Fibroblast of lung (primary cell): ENCODE data around the gene MISP. TPM values are rescaled to one million over a fixed set of nuclear protein-coding genes. Genes with fewer than 3 reads are reported as not detected.

Experiments used
- DNase-seq, 2 donors: peaks; one replicate each; pipeline versions ENCODE4 v3.0.0 to v3.0.0-alpha.2; 2010; ENCODE audit warnings: low read depth in 2 of 2
- H2AFZ ChIP-seq: 2 replicates; pipeline ENCODE4 v1.5.1; 2012; ENCODE audit warnings: low read length, control low read depth, inconsistent platforms
- H3K27ac ChIP-seq: 2 replicates; pipeline ENCODE4 v1.5.1; 2011; ENCODE audit warnings: low read length, control low read depth; ENCODE audit not compliant: insufficient read depth
- H3K27me3 ChIP-seq: 2 replicates; pipeline ENCODE4 v1.5.1; 2011; ENCODE audit warnings: mild to moderate bottlenecking, low read length; ENCODE audit not compliant: control insufficient read depth, insufficient read depth
- H3K36me3 ChIP-seq: 2 replicates; pipeline ENCODE4 v1.5.1; 2011; ENCODE audit warnings: low read length; ENCODE audit not compliant: control insufficient read depth, insufficient read depth
- H3K4me1 ChIP-seq: 2 replicates; pipeline ENCODE4 v1.5.1; 2011; ENCODE audit warnings: low read length; ENCODE audit not compliant: control insufficient read depth, insufficient read depth; ENCODE audit errors: extremely low read depth
- H3K4me2 ChIP-seq: 2 replicates; pipeline ENCODE4 v1.5.1; 2011; ENCODE audit warnings: low read length, control low read depth; ENCODE audit not compliant: insufficient read depth; ENCODE audit errors: extremely low read depth
- H3K4me3 ChIP-seq, 4 experiments: fragments of 200-600 bp in 1 of 4; sonication (generic) in 1 of 4; replicated peaks in 1 of 4; 2 replicates each; pipeline ENCODE4 v1.5.1; 2011 to 2016; ENCODE audit warnings: low read length in 4 of 4, low read depth in 3 of 4, mild to moderate bottlenecking in 3 of 4, control low read depth in 2 of 4, inconsistent platforms in 1 of 4, mixed read lengths in 1 of 4; ENCODE audit not compliant: insufficient read depth in 1 of 4; ENCODE audit errors: control extremely low read depth in 1 of 4
- H3K79me2 ChIP-seq: 2 replicates; pipeline ENCODE4 v1.5.1; 2012; ENCODE audit warnings: mild to moderate bottlenecking, low read length, inconsistent platforms; ENCODE audit not compliant: control insufficient read depth, insufficient read depth
- H3K9ac ChIP-seq: 2 replicates; pipeline ENCODE4 v1.5.1; 2011; ENCODE audit warnings: mild to moderate bottlenecking, low read length, control low read depth; ENCODE audit not compliant: insufficient read depth
- H3K9me3 ChIP-seq: 2 replicates; pipeline ENCODE4 v1.5.1; 2012; ENCODE audit warnings: low read depth, low read length; ENCODE audit not compliant: control insufficient read depth, insufficient read depth
- H4K20me1 ChIP-seq: 2 replicates; pipeline ENCODE4 v1.5.1; 2011; ENCODE audit warnings: low read length; ENCODE audit not compliant: control insufficient read depth, insufficient read depth; ENCODE audit errors: extremely low read depth
- CTCF ChIP-seq, 2 donors: IDR thresholded peaks in 1 of 2; conservative IDR thresholded peaks in 1 of 2; 1 replicate in 1 of 2; 2 replicates in 1 of 2; pipeline ENCODE4 v1.5.1; 2011 to 2012; ENCODE audit warnings: low read length in 2 of 2, control low read depth in 1 of 2, inconsistent platforms in 1 of 2, low read depth in 1 of 2, mild to moderate bottlenecking in 1 of 2
- EZH2 ChIP-seq: IDR thresholded peaks from 2 replicates; pipeline ENCODE4 v1.5.1; 2012; ENCODE audit warnings: low read length, control low read depth, mild to moderate bottlenecking; ENCODE audit errors: missing control alignments
- polyA plus RNA-seq, 2 donors: library from polyadenylated mRNA; depleted of rRNA in 1 of 2; stranded (reverse) in 1 of 2; unstranded in 1 of 2; fragments of >200 nt; gene quantifications; 2 replicates each; pipeline ENCODE4 v1.2.1, GENCODE V29; 2011 to 2012; ENCODE audit warnings: missing spikeins in 1 of 2
- total RNA-seq: library from RNA; depleted of rRNA; stranded (reverse); fragments of >200 nt; gene quantifications from 2 replicates; pipeline ENCODE4 v1.2.1, GENCODE V29; 2014

MISP gene
- total and polyA plus RNA-seq, 2 donors (not counting 1 experiment from before 2014, with no cell fraction given), result not detected

GRCh38 chr19:769616-770015 lies 18.7 kb downstream of the MISP start:
- Histone ChIP-seq H3K9me3 (no peaks in the 10 kb centered on the region), H2AFZ (no peak overlapping the region), H3K27me3 (no peaks in the 10 kb centered on the region), H3K4me1 (no peaks in the 10 kb centered on the region), H3K9ac (no peak overlapping the region), H3K36me3 (no peaks in the 10 kb centered on the region), H3K4me3 (no peak overlapping the region), H4K20me1 (no peaks in the 10 kb centered on the region), H3K4me2 (no peak overlapping the region), H3K27ac (no peak overlapping the region), H3K79me2 (no peaks in the 10 kb centered on the region)
- TF ChIP-seq EZH2 (no peak), CTCF (conservative IDR thresholded peaks at IDR 0.05 in 1 of 2, IDR thresholded peaks at IDR 0.05 in 1 of 2; ENCODE audit: low read depth in 1 of 2, low read length in 2 of 2) (no peak)
- DNase-seq, result no peak

- Histone ChIP-seq H3K9me3 (no peaks in the 10 kb centered on the region), H4K20me1 (no peaks in the 10 kb centered on the region), H2AFZ (no peak overlapping the region), H3K9ac (no peak overlapping the region), H3K4me2 (no peak overlapping the region), H3K79me2 (no peaks in the 10 kb centered on the region), H3K27ac (no peak overlapping the region), H3K4me3 (no peak overlapping the region), H3K27me3 (no peaks in the 10 kb centered on the region), H3K4me1 (no peaks in the 10 kb centered on the region), H3K36me3 (no peaks in the 10 kb centered on the region)
- TF ChIP-seq EZH2, result no peak
- peak; percentile 50 to 71 for TF ChIP-seq CTCF (conservative IDR thresholded peaks at IDR 0.05 in 1 of 2, IDR thresholded peaks at IDR 0.05 in 1 of 2; ENCODE audit: low read depth in 1 of 2, low read length in 2 of 2)
- peak; percentile 39 to 57 for DNase-seq
Measured at GRCh38 chr19:771332-771785, 20.4 kb downstream of the MISP start.

- H3K27ac ChIP-seq, result no peak overlapping the region
- no peak overlapping the region for H3K4me3 ChIP-seq
- no peak overlapping the region for H2AFZ ChIP-seq
- H3K79me2 ChIP-seq, result no peaks in the 10 kb centered on the region
- H3K27me3 ChIP-seq, result no peaks in the 10 kb centered on the region
- no peaks in the 10 kb centered on the region for H4K20me1 ChIP-seq
- no peak overlapping the region for H3K4me2 ChIP-seq
- no peak for DNase-seq
- no peaks in the 10 kb centered on the region for H3K36me3 ChIP-seq
- no peaks in the 10 kb centered on the region for H3K4me1 ChIP-seq
- H3K9ac ChIP-seq, result no peak overlapping the region
- no peak for TF ChIP-seq CTCF (conservative IDR thresholded peaks at IDR 0.05 in 1 of 2, IDR thresholded peaks at IDR 0.05 in 1 of 2; ENCODE audit: low read depth in 1 of 2, low read length in 2 of 2)
- TF ChIP-seq EZH2, result no peak
- no peaks in the 10 kb centered on the region for H3K9me3 ChIP-seq
Measured at GRCh38 chr19:772063-772462, 21.2 kb downstream of the MISP start.
